ENCODE results near the gene NOSTRIN.

DNA sequence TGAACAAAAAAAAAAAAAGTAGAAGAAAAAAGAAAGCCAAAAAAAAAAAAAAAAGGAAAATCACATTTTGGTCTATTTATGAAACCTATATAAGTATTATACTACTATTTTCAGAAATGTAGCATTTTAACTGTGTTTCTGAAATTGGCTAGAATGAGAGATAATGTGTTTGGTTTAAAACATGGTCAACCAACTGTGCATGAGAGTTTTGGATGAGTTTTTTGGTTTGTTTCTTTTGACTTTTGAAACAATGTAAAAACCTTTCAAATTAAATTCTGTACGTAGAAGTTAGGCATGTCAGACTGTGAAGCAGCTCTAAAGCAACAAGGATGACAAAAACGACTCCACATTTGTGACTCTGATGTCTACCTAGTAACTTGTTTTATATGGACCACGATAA, 53.2 kb downstream of the NOSTRIN start:
- TF ChIP-seq, protein P1, sequence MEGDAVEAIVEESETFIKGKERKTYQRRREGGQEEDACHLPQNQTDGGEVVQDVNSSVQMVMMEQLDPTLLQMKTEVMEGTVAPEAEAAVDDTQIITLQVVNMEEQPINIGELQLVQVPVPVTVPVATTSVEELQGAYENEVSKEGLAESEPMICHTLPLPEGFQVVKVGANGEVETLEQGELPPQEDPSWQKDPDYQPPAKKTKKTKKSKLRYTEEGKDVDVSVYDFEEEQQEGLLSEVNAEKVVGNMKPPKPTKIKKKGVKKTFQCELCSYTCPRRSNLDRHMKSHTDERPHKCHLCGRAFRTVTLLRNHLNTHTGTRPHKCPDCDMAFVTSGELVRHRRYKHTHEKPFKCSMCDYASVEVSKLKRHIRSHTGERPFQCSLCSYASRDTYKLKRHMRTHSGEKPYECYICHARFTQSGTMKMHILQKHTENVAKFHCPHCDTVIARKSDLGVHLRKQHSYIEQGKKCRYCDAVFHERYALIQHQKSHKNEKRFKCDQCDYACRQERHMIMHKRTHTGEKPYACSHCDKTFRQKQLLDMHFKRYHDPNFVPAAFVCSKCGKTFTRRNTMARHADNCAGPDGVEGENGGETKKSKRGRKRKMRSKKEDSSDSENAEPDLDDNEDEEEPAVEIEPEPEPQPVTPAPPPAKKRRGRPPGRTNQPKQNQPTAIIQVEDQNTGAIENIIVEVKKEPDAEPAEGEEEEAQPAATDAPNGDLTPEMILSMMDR (conservative IDR thresholded peaks at IDR 0.05; ENCODE audit: low read length) = no peak
- no peak for TF ChIP-seq EZH2phosphoT487 (IDR thresholded peaks at IDR 0.05; ENCODE audit: borderline replicate concordance, low read depth, low read length)

Data from OCI-LY7 (cell line).